ENCODE measurements around the gene EIF3F.

DNA sequence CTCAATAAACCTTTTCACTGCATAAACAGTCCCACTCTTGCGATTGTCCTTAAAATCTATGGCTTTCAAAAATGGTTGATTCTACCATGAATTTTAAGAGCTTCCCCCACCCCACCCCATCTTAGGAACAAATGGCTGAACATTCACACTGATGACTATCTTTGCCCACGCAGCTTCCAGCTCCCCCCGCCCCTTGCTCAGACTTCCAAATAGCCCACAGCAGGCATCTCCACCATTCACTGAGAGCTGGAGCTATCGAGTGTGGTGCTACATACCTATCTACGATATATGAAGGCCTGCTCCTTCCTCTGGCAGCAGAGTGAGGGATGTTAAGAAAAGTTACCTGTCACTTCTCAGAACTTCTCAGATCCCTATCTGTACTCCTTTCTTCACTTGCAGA is 26.7 kb downstream of the EIF3F start:
- TF ChIP-seq, protein P1, sequence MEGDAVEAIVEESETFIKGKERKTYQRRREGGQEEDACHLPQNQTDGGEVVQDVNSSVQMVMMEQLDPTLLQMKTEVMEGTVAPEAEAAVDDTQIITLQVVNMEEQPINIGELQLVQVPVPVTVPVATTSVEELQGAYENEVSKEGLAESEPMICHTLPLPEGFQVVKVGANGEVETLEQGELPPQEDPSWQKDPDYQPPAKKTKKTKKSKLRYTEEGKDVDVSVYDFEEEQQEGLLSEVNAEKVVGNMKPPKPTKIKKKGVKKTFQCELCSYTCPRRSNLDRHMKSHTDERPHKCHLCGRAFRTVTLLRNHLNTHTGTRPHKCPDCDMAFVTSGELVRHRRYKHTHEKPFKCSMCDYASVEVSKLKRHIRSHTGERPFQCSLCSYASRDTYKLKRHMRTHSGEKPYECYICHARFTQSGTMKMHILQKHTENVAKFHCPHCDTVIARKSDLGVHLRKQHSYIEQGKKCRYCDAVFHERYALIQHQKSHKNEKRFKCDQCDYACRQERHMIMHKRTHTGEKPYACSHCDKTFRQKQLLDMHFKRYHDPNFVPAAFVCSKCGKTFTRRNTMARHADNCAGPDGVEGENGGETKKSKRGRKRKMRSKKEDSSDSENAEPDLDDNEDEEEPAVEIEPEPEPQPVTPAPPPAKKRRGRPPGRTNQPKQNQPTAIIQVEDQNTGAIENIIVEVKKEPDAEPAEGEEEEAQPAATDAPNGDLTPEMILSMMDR (IDR thresholded peaks at IDR 0.05), result no peak
- no peak for TF ChIP-seq POLR2A (IDR thresholded peaks at IDR 0.05)
